ENCODE data around the gene SEMA3F. TPM values are rescaled to one million over a fixed set of nuclear protein-coding genes. Genes with fewer than 3 reads are reported as not detected.
A peak's percentile ranks its signal among the peaks of the same experiment; 100 is the strongest.

Gene SEMA3F
- total RNA-seq, 1 donor from 2014 or later: 79.8 TPM

DNA sequence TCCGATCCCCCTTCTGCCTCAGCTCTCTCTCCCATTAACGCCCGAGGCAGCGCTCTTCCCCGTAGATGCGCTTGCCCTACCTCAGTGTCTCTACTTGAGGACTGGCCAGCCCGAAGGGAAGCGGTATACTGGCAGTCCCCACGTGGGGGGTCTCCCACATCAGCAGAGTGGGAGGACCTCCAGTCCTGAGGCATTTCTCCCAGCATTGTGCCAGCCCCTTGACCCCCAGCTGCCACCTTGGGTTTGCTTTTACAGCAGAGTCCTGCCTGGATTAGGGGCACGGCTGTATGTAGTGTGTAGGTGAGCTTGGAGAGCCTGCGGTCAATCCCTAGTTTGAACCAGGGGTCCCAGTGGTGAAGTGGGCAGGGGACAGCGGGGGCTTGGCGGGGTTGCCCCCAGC, 767 bp downstream of the SEMA3F start:
- peak overlapping the region; percentile 66 for H3K4me3 ChIP-seq (ENCODE audit: low read depth, low read length)

DNA sequence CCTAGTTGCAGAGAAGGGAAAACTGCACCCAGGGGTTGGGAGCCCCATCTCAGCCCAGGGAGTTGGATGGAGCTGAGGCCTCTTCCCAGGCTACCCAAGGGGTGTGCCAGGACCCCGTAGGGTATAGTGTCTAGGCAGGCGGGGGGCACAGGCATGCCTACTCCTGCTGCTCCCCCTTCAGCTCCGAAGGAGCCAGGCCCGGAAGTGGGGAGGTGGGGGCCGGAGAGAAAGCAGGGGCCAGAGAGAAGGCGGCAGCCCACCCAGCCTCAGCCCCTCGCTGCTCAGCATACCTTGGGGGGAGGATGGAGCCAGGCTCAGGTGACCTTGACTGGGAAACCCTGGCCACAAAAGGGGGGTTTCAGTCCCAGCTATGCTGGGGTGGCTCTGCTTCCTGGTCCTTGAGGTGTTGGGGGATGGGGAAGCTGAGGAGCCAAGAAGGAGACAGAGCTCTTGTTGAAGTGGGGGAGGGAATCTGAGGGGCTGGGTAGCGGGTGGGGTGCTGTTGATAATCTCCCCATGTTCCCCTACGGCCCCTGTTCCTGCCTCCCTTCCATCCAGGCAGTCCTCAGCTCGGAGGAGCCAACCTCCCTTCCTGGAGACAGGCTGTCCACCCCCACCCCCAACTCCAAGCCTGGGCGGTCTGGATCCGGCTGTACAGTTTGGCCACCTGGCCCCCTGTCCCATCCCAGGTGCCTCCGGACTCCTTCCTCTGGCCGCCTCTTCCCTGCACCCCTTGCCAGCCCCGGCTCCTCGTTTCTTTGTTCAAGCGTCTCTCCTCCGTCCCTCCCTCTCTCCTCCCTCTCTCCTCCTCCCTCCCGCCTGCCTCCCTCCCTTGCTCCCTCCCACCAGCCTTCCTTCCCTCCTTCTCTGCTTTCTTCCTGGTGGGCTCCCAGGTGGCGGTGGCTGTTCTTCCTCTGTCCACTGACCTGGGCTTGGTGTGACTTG, 1.7 kb downstream of the SEMA3F start:
- H3K4me3 ChIP-seq (ENCODE audit: low read depth, low read length): peak overlapping the region; percentile 66
- H3K27me3 ChIP-seq (ENCODE audit: control insufficient read depth, insufficient read depth, low read length): peaks cover 2% of the 10 kb centered on the region
- TF ChIP-seq, protein P1, sequence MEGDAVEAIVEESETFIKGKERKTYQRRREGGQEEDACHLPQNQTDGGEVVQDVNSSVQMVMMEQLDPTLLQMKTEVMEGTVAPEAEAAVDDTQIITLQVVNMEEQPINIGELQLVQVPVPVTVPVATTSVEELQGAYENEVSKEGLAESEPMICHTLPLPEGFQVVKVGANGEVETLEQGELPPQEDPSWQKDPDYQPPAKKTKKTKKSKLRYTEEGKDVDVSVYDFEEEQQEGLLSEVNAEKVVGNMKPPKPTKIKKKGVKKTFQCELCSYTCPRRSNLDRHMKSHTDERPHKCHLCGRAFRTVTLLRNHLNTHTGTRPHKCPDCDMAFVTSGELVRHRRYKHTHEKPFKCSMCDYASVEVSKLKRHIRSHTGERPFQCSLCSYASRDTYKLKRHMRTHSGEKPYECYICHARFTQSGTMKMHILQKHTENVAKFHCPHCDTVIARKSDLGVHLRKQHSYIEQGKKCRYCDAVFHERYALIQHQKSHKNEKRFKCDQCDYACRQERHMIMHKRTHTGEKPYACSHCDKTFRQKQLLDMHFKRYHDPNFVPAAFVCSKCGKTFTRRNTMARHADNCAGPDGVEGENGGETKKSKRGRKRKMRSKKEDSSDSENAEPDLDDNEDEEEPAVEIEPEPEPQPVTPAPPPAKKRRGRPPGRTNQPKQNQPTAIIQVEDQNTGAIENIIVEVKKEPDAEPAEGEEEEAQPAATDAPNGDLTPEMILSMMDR (IDR thresholded peaks at IDR 0.05; ENCODE audit: insufficient read depth, low read length, poor library complexity, severe bottlenecking): no peak
- DNase-seq (ENCODE audit: low read depth): no peak
- no peaks in the 10 kb centered on the region for H3K36me3 ChIP-seq (ENCODE audit: control insufficient read depth, insufficient read depth, low read length)

More for the DNA sequence above, 767 bp downstream of the SEMA3F start:
- TF ChIP-seq, protein P1 (IDR thresholded peaks at IDR 0.05; ENCODE audit: insufficient read depth, low read length, poor library complexity, severe bottlenecking): no peak
- DNase-seq (ENCODE audit: low read depth): no peak
- H3K36me3 ChIP-seq (ENCODE audit: control insufficient read depth, insufficient read depth, low read length): no peaks in the 10 kb centered on the region
- H3K27me3 ChIP-seq (ENCODE audit: control insufficient read depth, insufficient read depth, low read length): peaks cover 2% of the 10 kb centered on the region

DNA sequence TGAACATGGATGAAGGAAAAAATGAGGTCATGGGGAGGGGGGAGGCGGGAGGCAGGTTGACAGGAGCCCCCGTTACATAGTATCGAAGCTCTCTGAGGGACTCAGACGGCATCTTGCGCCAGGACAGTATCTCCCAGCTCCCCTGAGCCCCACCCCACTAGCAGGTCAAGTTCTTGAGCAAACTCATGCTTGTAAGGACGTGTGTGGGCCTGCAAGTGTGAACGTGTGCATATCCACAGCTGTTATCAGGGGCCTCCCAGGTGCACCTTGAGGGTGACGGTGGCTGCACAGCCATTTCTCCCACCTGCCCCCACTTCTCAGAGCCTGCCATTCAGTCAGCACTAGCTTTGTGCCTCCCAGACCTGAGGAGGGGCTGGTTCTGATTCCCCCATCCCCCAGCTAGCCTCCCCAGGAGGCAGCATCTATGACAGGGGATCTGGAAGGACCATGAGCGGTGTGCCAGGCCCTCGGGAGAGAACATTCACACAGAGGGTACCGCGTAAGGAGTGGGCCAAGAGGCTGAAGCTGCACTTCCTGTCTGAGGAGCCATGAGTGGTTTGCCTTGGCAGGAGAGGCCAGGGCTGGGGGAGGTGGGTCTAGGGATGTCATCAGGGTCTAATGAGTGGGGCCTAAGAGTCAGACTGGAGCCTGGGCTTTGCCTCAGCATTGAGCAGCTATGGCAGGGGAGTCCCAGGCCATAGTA, 2.9 kb downstream of the SEMA3F start:
- Histone ChIP-seq H3K36me3 (ENCODE audit: control insufficient read depth, insufficient read depth, low read length) (no peaks in the 10 kb centered on the region), H3K4me3 (ENCODE audit: low read depth, low read length) (no peak overlapping the region), H3K27me3 (ENCODE audit: control insufficient read depth, insufficient read depth, low read length) (peaks cover 2% of the 10 kb centered on the region)
- DNase-seq (ENCODE audit: low read depth): no peak
- TF ChIP-seq, protein P1 (IDR thresholded peaks at IDR 0.05; ENCODE audit: insufficient read depth, low read length, poor library complexity, severe bottlenecking): no peak

DNA sequence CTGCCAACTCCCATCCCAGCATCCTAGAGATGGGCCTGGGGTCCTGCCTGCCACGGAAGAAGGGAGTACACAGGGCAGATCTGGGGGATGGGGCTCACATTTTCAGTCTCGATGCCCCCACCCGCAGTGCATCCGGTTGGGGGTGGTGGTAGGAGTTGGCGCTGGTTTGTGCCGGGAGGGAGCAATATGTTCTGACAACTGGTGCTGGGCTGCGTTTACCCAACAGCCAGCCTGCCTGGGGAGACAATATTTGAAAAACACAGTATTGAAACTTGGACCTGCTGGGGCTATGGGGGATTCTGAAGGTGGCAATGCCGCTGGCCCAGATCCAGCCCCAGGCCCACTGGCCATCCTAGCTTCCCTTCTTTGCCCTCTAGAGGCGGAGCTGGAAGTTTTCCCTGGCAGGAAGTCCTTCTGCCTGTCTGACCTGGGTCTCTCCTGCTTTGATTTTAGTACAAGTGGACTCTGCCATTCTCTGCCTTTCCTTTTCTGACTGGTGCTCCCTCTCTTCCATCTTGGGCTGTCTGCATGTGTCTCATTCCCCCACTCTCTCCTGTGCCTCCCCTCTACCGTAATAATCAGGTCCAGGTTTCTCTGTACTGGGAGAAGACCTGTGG, 3.5 kb downstream of the SEMA3F start:
- H3K4me3 ChIP-seq (ENCODE audit: low read depth, low read length): no peak overlapping the region
- TF ChIP-seq, protein P1 (IDR thresholded peaks at IDR 0.05; ENCODE audit: insufficient read depth, low read length, poor library complexity, severe bottlenecking): no peak
- peaks cover 2% of the 10 kb centered on the region for H3K27me3 ChIP-seq (ENCODE audit: control insufficient read depth, insufficient read depth, low read length)
- no peak for DNase-seq (ENCODE audit: low read depth)
- no peaks in the 10 kb centered on the region for H3K36me3 ChIP-seq (ENCODE audit: control insufficient read depth, insufficient read depth, low read length)

DNA sequence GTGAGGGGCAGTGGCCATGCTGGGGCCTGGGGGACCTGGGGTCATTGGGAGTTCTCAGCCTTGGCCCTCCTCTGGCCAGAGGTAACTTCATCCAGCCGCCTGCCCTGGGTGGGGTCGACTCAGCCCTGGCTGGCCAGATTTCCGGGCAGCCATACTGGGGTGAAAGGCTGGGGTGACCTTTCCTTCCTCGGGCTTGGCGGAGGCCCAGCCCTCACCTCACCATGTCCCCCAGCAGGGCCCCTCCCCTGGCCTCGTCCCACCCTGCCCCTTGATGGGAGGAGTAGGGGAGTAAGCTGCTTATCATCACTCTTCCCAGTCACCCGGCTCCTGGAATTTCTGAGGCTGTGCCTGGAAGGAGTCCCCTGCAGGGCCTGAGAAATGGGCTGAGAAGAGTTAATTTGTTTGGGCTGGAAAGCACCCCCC, 5.4 kb downstream of the SEMA3F start:
- DNase-seq (ENCODE audit: low read depth): no peak
- H3K4me3 ChIP-seq (ENCODE audit: low read depth, low read length): no peak overlapping the region
- TF ChIP-seq, protein P1 (IDR thresholded peaks at IDR 0.05; ENCODE audit: insufficient read depth, low read length, poor library complexity, severe bottlenecking): no peak
- no peaks in the 10 kb centered on the region for H3K36me3 ChIP-seq (ENCODE audit: control insufficient read depth, insufficient read depth, low read length)
- H3K27me3 ChIP-seq (ENCODE audit: control insufficient read depth, insufficient read depth, low read length): no peaks in the 10 kb centered on the region
